ENCODE data around the gene TMEM92.

GRCh38 chr17:50257676-50258224 is 16.5 kb upstream of the TMEM92 start:
- TF ChIP-seq POLR2AphosphoS5 (IDR thresholded peaks at IDR 0.05; ENCODE audit: low read depth, low read length) (no peak), POLR2A (IDR thresholded peaks at IDR 0.05; ENCODE audit: low read depth, low read length) (no peak)
